B cell (primary cell): Measurements from ENCODE around the gene TM7SF3. TPM values are rescaled to one million over a fixed set of nuclear protein-coding genes. Genes with fewer than 3 reads are reported as not detected.

ENCODE experiments used
- ATAC-seq: fragments of 200-7000 bp; cut with Tn5 transposase; one replicate; pipeline ENCODE4 v1.10.0; 2021; ENCODE audit warnings: low read depth, mild to moderate bottlenecking, moderate number of reproducible peaks, moderate library complexity
- CTCF ChIA-PET: fragments of 350-600 bp; sonication (Branson Sonifier 250); formaldehyde crosslinking; loops from one replicate; lab custom pipeline; 2021; ENCODE audit warnings: antibody characterized with exemption, inconsistent platforms; lab: Charles Lee
- POLR2A ChIA-PET: fragments of 350-600 bp; sonication (Branson Sonifier 250); formaldehyde crosslinking; loops from one replicate; lab custom pipeline; 2021; ENCODE audit warnings: antibody characterized with exemption; lab: Charles Lee
- DNase-seq: peaks from one replicate; pipeline ENCODE4 v3.0.0; 2013
- H2AFZ ChIP-seq: 2 replicates; pipeline ENCODE4 v1.6.1; 2012; ENCODE audit warnings: mild to moderate bottlenecking, low read depth, low read length; ENCODE audit not compliant: insufficient read depth, poor library complexity, severe bottlenecking
- H3K27ac ChIP-seq, 2 donors: 1 replicate in 1 of 2; 2 replicates in 1 of 2; pipeline ENCODE4 v1.5.1; 2012 to 2013; ENCODE audit warnings: low read length in 2 of 2, mild to moderate bottlenecking in 2 of 2, moderate library complexity in 1 of 2
- H3K27me3 ChIP-seq, 4 experiments: fragments of 200-600 bp in 1 of 4; sonication (generic) in 1 of 4; replicated peaks in 1 of 4; 1 replicate in 2 of 4; 2 replicates in 2 of 4; pipeline versions ENCODE4 v1.6.1 to v1.7.0; 2013 to 2016; ENCODE audit warnings: low read length in 3 of 4, mild to moderate bottlenecking in 2 of 4, mixed read lengths in 1 of 4, moderate library complexity in 1 of 4; ENCODE audit not compliant: insufficient read depth in 4 of 4, control insufficient read depth in 3 of 4; ENCODE audit errors: control extremely low read depth in 1 of 4
- H3K36me3 ChIP-seq, 2 experiments: replicated peaks in 1 of 2; 1 replicate in 1 of 2; 2 replicates in 1 of 2; pipeline versions ENCODE4 v1.6.1 to v1.7.1; 2013; ENCODE audit warnings: low read length in 1 of 2; ENCODE audit not compliant: insufficient read depth in 2 of 2, control insufficient read depth in 1 of 2; ENCODE audit errors: control extremely low read depth in 1 of 2, extremely low read depth in 1 of 2
- H3K4me1 ChIP-seq, 2 donors: fragments of 200-600 bp in 1 of 2; sonication (generic) in 1 of 2; 1 replicate in 1 of 2; 2 replicates in 1 of 2; pipeline versions ENCODE4 v1.5.1 to v1.6.1; 2013 to 2017; ENCODE audit warnings: low read length in 2 of 2; ENCODE audit not compliant: control insufficient read depth in 2 of 2, insufficient read depth in 2 of 2
- H3K4me2 ChIP-seq: replicated peaks from 2 replicates; pipeline ENCODE3; 2012; ENCODE audit warnings: mild to moderate bottlenecking, low read depth, low read length; ENCODE audit not compliant: poor library complexity, severe bottlenecking
- H3K4me3 ChIP-seq, 5 experiments: fragments of 200-600 bp in 1 of 5; sonication (generic) in 1 of 5; 1 replicate in 3 of 5; 2 replicates in 2 of 5; pipeline versions ENCODE4 v1.5.1 to v1.7.0; 2011 to 2016; ENCODE audit warnings: low read length in 4 of 5, mild to moderate bottlenecking in 4 of 5, low read depth in 2 of 5, control low read depth in 1 of 5, moderate library complexity in 1 of 5; ENCODE audit not compliant: insufficient read depth in 1 of 5; ENCODE audit errors: control extremely low read depth in 1 of 5, extremely low read depth in 1 of 5
- H3K79me2 ChIP-seq: fragments of 200-600 bp; sonication (generic); one replicate; pipeline ENCODE4 v1.6.0; 2016; ENCODE audit warnings: low read length; ENCODE audit not compliant: control insufficient read depth, insufficient read depth
- H3K9ac ChIP-seq: fragments of 200-600 bp; sonication (generic); 2 replicates; pipeline ENCODE4 v1.6.1; 2017; ENCODE audit warnings: mild to moderate bottlenecking, low read length, moderate library complexity
- H3K9me3 ChIP-seq, 3 donors: one replicate each; pipeline versions ENCODE4 v1.6.1 to v1.7.1; 2013; ENCODE audit warnings: low read length in 2 of 3; ENCODE audit not compliant: control insufficient read depth in 2 of 3, insufficient read depth in 1 of 3; ENCODE audit errors: control extremely low read depth in 1 of 3
- H4K20me1 ChIP-seq: 2 replicates; pipeline ENCODE4 v1.6.0; 2012; ENCODE audit warnings: mild to moderate bottlenecking, low read length; ENCODE audit not compliant: insufficient read depth, control insufficient read depth, poor library complexity, severe bottlenecking
- H3K27ac Mint-ChIP-seq: one replicate; pipeline ENCODE4 v1.8.0; 2021; ENCODE audit warnings: mixed read lengths
- H3K27me3 Mint-ChIP-seq: one replicate; pipeline ENCODE4 v1.8.0; 2021; ENCODE audit warnings: mixed read lengths
- H3K4me1 Mint-ChIP-seq: one replicate; pipeline ENCODE4 v1.8.0; 2021; ENCODE audit warnings: mixed read lengths
- H3K4me3 Mint-ChIP-seq: one replicate; pipeline ENCODE4 v1.8.0; 2021; ENCODE audit warnings: mixed read lengths
- H3K9me3 Mint-ChIP-seq: one replicate; pipeline ENCODE4 v1.8.0; 2022; ENCODE audit warnings: mixed read lengths; ENCODE audit not compliant: insufficient read depth
- CTCF ChIP-seq: fragments of 200-600 bp; IDR thresholded peaks from one replicate; pipeline ENCODE4 v1.8.0; 2022; ENCODE audit warnings: antibody characterized with exemption, mild to moderate bottlenecking
- EZH2 ChIP-seq: IDR thresholded peaks from 2 replicates; pipeline ENCODE4 v1.6.1; 2012; ENCODE audit warnings: borderline replicate concordance, low read depth, mild to moderate bottlenecking, moderate library complexity, low read length; ENCODE audit not compliant: insufficient read depth, poor library complexity, severe bottlenecking
- WGBS: methylation state at CpG from one replicate; pipeline ENCODE4 v1.1.5; 2013; ENCODE audit warnings: missing lambda C conversion rate; ENCODE audit not compliant: insufficient coverage; 5-methylcytosine and 5-hydroxymethylcytosine counted together
- intact Hi-C: fragments of 100-400 bp; cut with micrococcal nuclease; formaldehyde crosslinking; loops from one replicate; pipeline ENCODE4 v1.10.0; 2022
- polyA plus RNA-seq: library from polyadenylated mRNA; depleted of rRNA; stranded (reverse); fragments of >200 nt; gene quantifications from 2 replicates; pipeline ENCODE4 v1.2.3, GENCODE V29; 2012
- total RNA-seq, 2 donors: library from RNA; stranded (reverse); fragments of 120-200 nt in 1 of 2; gene quantifications; 1 replicate in 1 of 2; 2 replicates in 1 of 2; pipeline versions ENCODE4 v1.2.3 to v1.2.4, GENCODE V29; 2013 to 2022

TM7SF3 gene
- total and polyA plus RNA-seq, 2 donors (not counting 1 experiment from before 2014, with no cell fraction given): 24.5 to 33.5 TPM

GRCh38 chr12:26929590-26929989 is 84.6 kb downstream of the TM7SF3 start:
- Histone ChIP-seq H3K27ac (no peak overlapping the region), H3K4me1 (no peaks in the 10 kb centered on the region), H3K27me3 (no peaks in the 10 kb centered on the region), H3K4me2 (no peak overlapping the region), H3K36me3 (peaks cover 10 to 26% of the 10 kb centered on the region in 2 experiments), H2AFZ (no peak overlapping the region), H3K79me2 (peaks cover 19% of the 10 kb centered on the region), H3K9ac (no peak overlapping the region), H3K4me3 (no peak overlapping the region), H4K20me1 (no peaks in the 10 kb centered on the region), H3K9me3 (no peaks in the 10 kb centered on the region)
- Mint-ChIP-seq H3K27me3 (no peaks in the 10 kb centered on the region), H3K27ac (no peak overlapping the region), H3K9me3 (no peaks in the 10 kb centered on the region), H3K4me1 (peaks cover 4% of the 10 kb centered on the region), H3K4me3 (no peak overlapping the region)
- DNase-seq (no peak), ATAC-seq (no peak)
- POLR2A ChIA-PET: interaction anchor here (0.7 kb wide), 1 partner anchor 49 kb away, joined by 5 read pairs; no protein-coding TSS in a partner anchor
- intact Hi-C loops: no loop called here
- TF ChIP-seq EZH2: no peak
- no peak for TF ChIP-seq CTCF
- CTCF ChIA-PET: no interaction called here
- WGBS: 100% methylated on average over 1 of the region's 2 CpGs

- H3K27me3 ChIP-seq: no peaks in the 10 kb centered on the region
- no peak overlapping the region for H3K4me2 ChIP-seq
- 100% methylated on average over 2 of the region's 5 CpGs for WGBS
- H3K9me3 ChIP-seq: no peaks in the 10 kb centered on the region
- H3K9me3 Mint-ChIP-seq: no peaks in the 10 kb centered on the region
- H2AFZ ChIP-seq: no peak overlapping the region
- peaks cover 3% of the 10 kb centered on the region for H3K4me1 Mint-ChIP-seq
- no peaks in the 10 kb centered on the region for H4K20me1 ChIP-seq
- no peak for ATAC-seq
- no peak overlapping the region for H3K4me3 Mint-ChIP-seq
- no peaks in the 10 kb centered on the region for H3K27me3 Mint-ChIP-seq
- POLR2A ChIA-PET: no interaction called here
- peaks cover 10 to 33% of the 10 kb centered on the region in 2 experiments for H3K36me3 ChIP-seq
- H3K27ac ChIP-seq: no peak overlapping the region
- CTCF ChIA-PET: no interaction called here
- H3K4me3 ChIP-seq: no peak overlapping the region
- DNase-seq: no peak
- no peak for TF ChIP-seq EZH2
- TF ChIP-seq CTCF: no peak
- intact Hi-C loops: no loop called here
- no peak overlapping the region for H3K27ac Mint-ChIP-seq
- no peak overlapping the region for H3K9ac ChIP-seq
- no peaks in the 10 kb centered on the region for H3K4me1 ChIP-seq
- H3K79me2 ChIP-seq: peaks cover 17% of the 10 kb centered on the region
These were observed 85.5 kb downstream of the TM7SF3 start for GRCh38 chr12:26928661-26929060.

Other genes with a start within 250 kb of the TM7SF3 start
- 113 and 122 TPM in 2 replicates for gene ITPR2, start 181.2 kb downstream of the TM7SF3 start, total RNA-seq
- 4.3 and 6.6 TPM in 2 replicates for gene ITPR2, start 181.2 kb downstream of the TM7SF3 start, polyA plus RNA-seq
- 15.6 and 16.2 TPM in 2 replicates for gene INTS13, start 76.4 kb downstream of the TM7SF3 start, total RNA-seq
- gene INTS13, start 76.4 kb downstream of the TM7SF3 start, polyA plus RNA-seq: 9.2 and 11.5 TPM in 2 replicates
- 64.3 and 67.3 TPM in 2 replicates for gene FGFR1OP2, start 75.9 kb downstream of the TM7SF3 start, total RNA-seq
- gene FGFR1OP2, start 75.9 kb downstream of the TM7SF3 start, polyA plus RNA-seq: 22.3 and 29.8 TPM in 2 replicates
- gene MED21, start 8.2 kb upstream of the TM7SF3 start, total RNA-seq: 76.7 and 81.8 TPM in 2 replicates
- gene MED21, start 8.2 kb upstream of the TM7SF3 start, polyA plus RNA-seq: 13.7 and 21.5 TPM in 2 replicates
- gene C12orf71, start 68.2 kb upstream of the TM7SF3 start, total RNA-seq: not detected in 2 replicates
- gene C12orf71, start 68.2 kb upstream of the TM7SF3 start, polyA plus RNA-seq: not detected in 2 replicates
- 19.9 and 21.2 TPM in 2 replicates for gene STK38L, start 229.9 kb upstream of the TM7SF3 start, total RNA-seq
- 5.5 and 8.2 TPM in 2 replicates for gene STK38L, start 229.9 kb upstream of the TM7SF3 start, polyA plus RNA-seq